Measurements from ENCODE around the gene KHDRBS1.

Gene KHDRBS1

DNA sequence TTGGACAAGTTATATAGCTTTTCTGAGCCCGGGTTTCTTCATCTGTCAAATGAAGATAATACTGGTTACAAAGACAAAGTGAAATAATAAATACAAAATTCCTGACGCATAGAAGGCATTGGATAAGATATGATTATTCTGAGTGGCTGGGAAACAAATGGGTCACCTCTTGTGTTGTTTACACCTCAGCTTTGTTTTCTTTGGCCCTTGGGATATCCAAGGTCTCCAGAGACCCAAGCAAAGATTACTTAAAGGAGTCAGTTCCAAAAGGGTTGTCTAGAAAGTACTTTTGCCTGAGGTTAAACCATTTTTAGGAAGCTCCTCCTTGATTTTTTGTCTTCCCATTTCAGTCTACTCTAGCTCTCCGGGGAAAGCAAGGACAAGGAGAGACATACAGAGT is 9.7 kb downstream of the KHDRBS1 start:
- H3K9me3 ChIP-seq (ENCODE audit: severe bottlenecking) = no peaks in the 10 kb centered on the region
- TF ChIP-seq, protein P1, sequence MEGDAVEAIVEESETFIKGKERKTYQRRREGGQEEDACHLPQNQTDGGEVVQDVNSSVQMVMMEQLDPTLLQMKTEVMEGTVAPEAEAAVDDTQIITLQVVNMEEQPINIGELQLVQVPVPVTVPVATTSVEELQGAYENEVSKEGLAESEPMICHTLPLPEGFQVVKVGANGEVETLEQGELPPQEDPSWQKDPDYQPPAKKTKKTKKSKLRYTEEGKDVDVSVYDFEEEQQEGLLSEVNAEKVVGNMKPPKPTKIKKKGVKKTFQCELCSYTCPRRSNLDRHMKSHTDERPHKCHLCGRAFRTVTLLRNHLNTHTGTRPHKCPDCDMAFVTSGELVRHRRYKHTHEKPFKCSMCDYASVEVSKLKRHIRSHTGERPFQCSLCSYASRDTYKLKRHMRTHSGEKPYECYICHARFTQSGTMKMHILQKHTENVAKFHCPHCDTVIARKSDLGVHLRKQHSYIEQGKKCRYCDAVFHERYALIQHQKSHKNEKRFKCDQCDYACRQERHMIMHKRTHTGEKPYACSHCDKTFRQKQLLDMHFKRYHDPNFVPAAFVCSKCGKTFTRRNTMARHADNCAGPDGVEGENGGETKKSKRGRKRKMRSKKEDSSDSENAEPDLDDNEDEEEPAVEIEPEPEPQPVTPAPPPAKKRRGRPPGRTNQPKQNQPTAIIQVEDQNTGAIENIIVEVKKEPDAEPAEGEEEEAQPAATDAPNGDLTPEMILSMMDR (IDR thresholded peaks at IDR 0.05; ENCODE audit: poor library complexity, severe bottlenecking) = no peak
- H3K27ac ChIP-seq (ENCODE audit: poor library complexity, severe bottlenecking) = no peak overlapping the region
- no peaks in the 10 kb centered on the region for H3K27me3 ChIP-seq (ENCODE audit: insufficient read depth, poor library complexity, severe bottlenecking)
- no peak for DNase-seq (ENCODE audit: low spot score)
- ATAC-seq (ENCODE audit: low read depth) = no peak
- peaks cover 62% of the 10 kb centered on the region for H3K36me3 ChIP-seq (ENCODE audit: low read depth)
- H3K4me3 ChIP-seq (ENCODE audit: severe bottlenecking) = no peak overlapping the region
- H3K4me1 ChIP-seq (ENCODE audit: insufficient read depth, poor library complexity, severe bottlenecking) = peaks cover 17% of the 10 kb centered on the region

DNA sequence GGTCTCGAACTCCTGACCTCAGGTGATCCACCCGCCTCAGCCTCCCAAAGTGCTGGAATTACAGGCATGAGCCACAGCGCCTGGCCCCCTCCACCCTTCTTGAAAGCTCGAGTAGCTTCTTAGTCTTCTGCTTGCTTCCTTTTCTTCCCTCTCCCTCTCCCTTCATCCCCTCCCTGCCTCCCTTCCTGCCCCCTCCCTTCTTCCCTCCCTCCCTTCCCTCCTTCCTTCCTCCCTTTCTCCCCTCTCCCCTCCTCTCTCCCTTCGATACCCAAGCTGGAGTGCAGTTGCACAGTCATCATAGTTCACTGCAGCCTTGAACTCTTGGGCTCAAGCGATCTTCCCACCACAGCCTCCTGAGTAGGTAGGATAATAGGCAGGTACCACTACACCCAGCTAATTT is 11.8 kb downstream of the KHDRBS1 start:
- ATAC-seq (ENCODE audit: low read depth) = no peak
- no peak overlapping the region for H3K27ac ChIP-seq (ENCODE audit: poor library complexity, severe bottlenecking)
- peaks cover 69% of the 10 kb centered on the region for H3K36me3 ChIP-seq (ENCODE audit: low read depth)

DNA sequence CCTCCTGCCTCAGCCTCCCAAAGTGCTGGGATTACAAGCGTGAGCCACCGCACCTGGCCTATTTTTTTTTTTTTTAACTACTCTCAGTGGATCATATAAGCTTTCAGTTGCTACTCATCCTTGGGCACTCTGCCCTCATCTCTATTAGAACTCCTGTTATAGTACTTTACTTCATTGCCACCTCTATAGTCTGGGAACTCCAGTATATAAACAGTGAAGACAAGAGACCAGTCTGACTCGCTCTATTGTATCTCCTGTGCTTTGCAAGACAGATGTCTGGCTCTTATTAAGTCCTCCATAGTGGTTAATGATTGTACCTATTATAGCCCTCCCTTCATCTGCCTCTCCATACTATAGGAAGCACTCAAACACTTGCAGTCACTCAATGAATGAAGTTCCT is 15.1 kb downstream of the KHDRBS1 start:
- Histone ChIP-seq H3K4me3 (ENCODE audit: severe bottlenecking) (no peak overlapping the region), H3K36me3 (ENCODE audit: low read depth) (peaks cover 71% of the 10 kb centered on the region), H3K9me3 (ENCODE audit: severe bottlenecking) (no peaks in the 10 kb centered on the region), H3K27ac (ENCODE audit: poor library complexity, severe bottlenecking) (no peak overlapping the region), H3K27me3 (ENCODE audit: insufficient read depth, poor library complexity, severe bottlenecking) (no peaks in the 10 kb centered on the region), H3K4me1 (ENCODE audit: insufficient read depth, poor library complexity, severe bottlenecking) (peaks cover 14% of the 10 kb centered on the region)
- no peak for ATAC-seq (ENCODE audit: low read depth)
- DNase-seq (ENCODE audit: low spot score) = no peak
- TF ChIP-seq, protein P1 (IDR thresholded peaks at IDR 0.05; ENCODE audit: poor library complexity, severe bottlenecking) = no peak

More for the DNA sequence above, 11.8 kb downstream of the KHDRBS1 start:
- no peak overlapping the region for H3K4me3 ChIP-seq (ENCODE audit: severe bottlenecking)
- no peaks in the 10 kb centered on the region for H3K27me3 ChIP-seq (ENCODE audit: insufficient read depth, poor library complexity, severe bottlenecking)
- no peaks in the 10 kb centered on the region for H3K9me3 ChIP-seq (ENCODE audit: severe bottlenecking)
- TF ChIP-seq, protein P1 (IDR thresholded peaks at IDR 0.05; ENCODE audit: poor library complexity, severe bottlenecking) = no peak
- DNase-seq (ENCODE audit: low spot score) = no peak
- H3K4me1 ChIP-seq (ENCODE audit: insufficient read depth, poor library complexity, severe bottlenecking) = no peaks in the 10 kb centered on the region

GRCh38 chr1:32031578-32032274 is 18.1 kb downstream of the KHDRBS1 start:
- Histone ChIP-seq H3K9me3 (ENCODE audit: severe bottlenecking) (no peaks in the 10 kb centered on the region), H3K36me3 (ENCODE audit: low read depth) (peaks cover 83% of the 10 kb centered on the region), H3K27ac (ENCODE audit: poor library complexity, severe bottlenecking) (peak overlapping the region; percentile 62), H3K4me1 (ENCODE audit: insufficient read depth, poor library complexity, severe bottlenecking) (peaks cover 14% of the 10 kb centered on the region), H3K27me3 (ENCODE audit: insufficient read depth, poor library complexity, severe bottlenecking) (no peaks in the 10 kb centered on the region), H3K4me3 (ENCODE audit: severe bottlenecking) (no peak overlapping the region)
- peak; percentile 96 for ATAC-seq (ENCODE audit: low read depth)
- TF ChIP-seq, protein P1 (IDR thresholded peaks at IDR 0.05; ENCODE audit: poor library complexity, severe bottlenecking) = no peak
- DNase-seq (ENCODE audit: low spot score) = no peak

- Histone ChIP-seq H3K4me3 (ENCODE audit: severe bottlenecking) (no peak overlapping the region), H3K27ac (ENCODE audit: poor library complexity, severe bottlenecking) (peak overlapping the region; percentile 62), H3K4me1 (ENCODE audit: insufficient read depth, poor library complexity, severe bottlenecking) (peaks cover 14% of the 10 kb centered on the region), H3K9me3 (ENCODE audit: severe bottlenecking) (no peaks in the 10 kb centered on the region), H3K36me3 (ENCODE audit: low read depth) (peaks cover 78% of the 10 kb centered on the region), H3K27me3 (ENCODE audit: insufficient read depth, poor library complexity, severe bottlenecking) (no peaks in the 10 kb centered on the region)
- DNase-seq (ENCODE audit: low spot score) = no peak
- no peak; the same call in 2 of the 3 replicates for ATAC-seq (ENCODE audit: low read depth)
- TF ChIP-seq, protein P1 (IDR thresholded peaks at IDR 0.05; ENCODE audit: poor library complexity, severe bottlenecking) = no peak
Measured at GRCh38 chr1:32032275-32032615, 18.6 kb downstream of the KHDRBS1 start.
